ENCODE data around the gene TRABD2B.

The TRABD2B gene

GRCh38 chr1:48028218-48029069 lies 31.3 kb upstream of the TRABD2B start:
- Histone ChIP-seq H3K4me3 (ENCODE audit: insufficient read depth, low read length, poor library complexity, severe bottlenecking) (no peak overlapping the region), H3K9me3 (ENCODE audit: insufficient read depth, low read length) (no peaks in the 10 kb centered on the region), H2AFZ (ENCODE audit: low read depth, low read length, severe bottlenecking) (no peak overlapping the region), H3K27me3 (ENCODE audit: low read length) (no peaks in the 10 kb centered on the region), H3K9me2 (replicated peaks; ENCODE audit: insufficient read depth, low read length) (no peaks in the 10 kb centered on the region), H3K36me3 (ENCODE audit: low read length) (no peaks in the 10 kb centered on the region), H3K4me2 (ENCODE audit: low read depth, low read length, poor library complexity, severe bottlenecking) (no peak overlapping the region), H3F3A (ENCODE audit: insufficient read depth) (no peaks in the 10 kb centered on the region), H3K79me2 (ENCODE audit: insufficient read depth, low read length) (no peaks in the 10 kb centered on the region), H3K27ac (ENCODE audit: low read depth, low read length) (no peak overlapping the region), H4K20me1 (ENCODE audit: low read depth, low read length) (no peaks in the 10 kb centered on the region), H3K9ac (ENCODE audit: low read length) (no peak overlapping the region)
- TF ChIP-seq, protein P1, sequence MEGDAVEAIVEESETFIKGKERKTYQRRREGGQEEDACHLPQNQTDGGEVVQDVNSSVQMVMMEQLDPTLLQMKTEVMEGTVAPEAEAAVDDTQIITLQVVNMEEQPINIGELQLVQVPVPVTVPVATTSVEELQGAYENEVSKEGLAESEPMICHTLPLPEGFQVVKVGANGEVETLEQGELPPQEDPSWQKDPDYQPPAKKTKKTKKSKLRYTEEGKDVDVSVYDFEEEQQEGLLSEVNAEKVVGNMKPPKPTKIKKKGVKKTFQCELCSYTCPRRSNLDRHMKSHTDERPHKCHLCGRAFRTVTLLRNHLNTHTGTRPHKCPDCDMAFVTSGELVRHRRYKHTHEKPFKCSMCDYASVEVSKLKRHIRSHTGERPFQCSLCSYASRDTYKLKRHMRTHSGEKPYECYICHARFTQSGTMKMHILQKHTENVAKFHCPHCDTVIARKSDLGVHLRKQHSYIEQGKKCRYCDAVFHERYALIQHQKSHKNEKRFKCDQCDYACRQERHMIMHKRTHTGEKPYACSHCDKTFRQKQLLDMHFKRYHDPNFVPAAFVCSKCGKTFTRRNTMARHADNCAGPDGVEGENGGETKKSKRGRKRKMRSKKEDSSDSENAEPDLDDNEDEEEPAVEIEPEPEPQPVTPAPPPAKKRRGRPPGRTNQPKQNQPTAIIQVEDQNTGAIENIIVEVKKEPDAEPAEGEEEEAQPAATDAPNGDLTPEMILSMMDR (IDR thresholded peaks at IDR 0.05; ENCODE audit: insufficient read depth, low read length, poor library complexity, severe bottlenecking), result no peak
- no peak for TF ChIP-seq EZH2phosphoT487 (conservative IDR thresholded peaks at IDR 0.05; ENCODE audit: low read length)

DNA sequence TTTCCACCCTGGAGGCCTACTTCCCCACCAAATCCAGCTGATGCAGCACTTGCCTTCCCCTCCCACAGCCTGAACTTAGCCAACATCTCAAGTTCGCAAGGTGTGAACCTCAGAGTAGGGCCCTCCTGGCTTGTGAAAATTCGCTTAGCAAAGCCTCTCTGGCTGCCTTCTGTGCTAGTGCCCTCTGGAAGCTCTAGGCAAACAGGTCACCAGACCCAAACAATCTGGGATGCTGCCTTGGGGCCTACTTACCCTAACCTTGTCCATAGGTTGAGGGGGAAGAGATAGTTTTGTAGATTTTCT lies 30.3 kb upstream of the TRABD2B start:
- Histone ChIP-seq H3K4me3 (ENCODE audit: insufficient read depth, low read length, poor library complexity, severe bottlenecking) (no peak overlapping the region), H3F3A (ENCODE audit: insufficient read depth) (no peaks in the 10 kb centered on the region), H2AFZ (ENCODE audit: low read depth, low read length, severe bottlenecking) (no peak overlapping the region), H3K27me3 (ENCODE audit: low read length) (no peaks in the 10 kb centered on the region), H4K20me1 (ENCODE audit: low read depth, low read length) (no peaks in the 10 kb centered on the region), H3K4me2 (ENCODE audit: low read depth, low read length, poor library complexity, severe bottlenecking) (no peak overlapping the region), H3K9me2 (replicated peaks; ENCODE audit: insufficient read depth, low read length) (no peaks in the 10 kb centered on the region), H3K27ac (ENCODE audit: low read depth, low read length) (no peak overlapping the region), H3K9ac (ENCODE audit: low read length) (no peak overlapping the region), H3K79me2 (ENCODE audit: insufficient read depth, low read length) (no peaks in the 10 kb centered on the region), H3K36me3 (ENCODE audit: low read length) (no peaks in the 10 kb centered on the region), H3K9me3 (ENCODE audit: insufficient read depth, low read length) (no peaks in the 10 kb centered on the region)
- TF ChIP-seq, protein P1 (IDR thresholded peaks at IDR 0.05; ENCODE audit: insufficient read depth, low read length, poor library complexity, severe bottlenecking), result no peak
- TF ChIP-seq EZH2phosphoT487 (conservative IDR thresholded peaks at IDR 0.05; ENCODE audit: low read length), result no peak

- Histone ChIP-seq H2AFZ (ENCODE audit: low read depth, low read length, severe bottlenecking) (no peak overlapping the region), H3K4me3 (ENCODE audit: insufficient read depth, low read length, poor library complexity, severe bottlenecking) (no peak overlapping the region), H3K9ac (ENCODE audit: low read length) (no peak overlapping the region), H3K9me2 (replicated peaks; ENCODE audit: insufficient read depth, low read length) (no peaks in the 10 kb centered on the region), H3K27me3 (ENCODE audit: low read length) (no peaks in the 10 kb centered on the region), H3K79me2 (ENCODE audit: insufficient read depth, low read length) (no peaks in the 10 kb centered on the region), H3K36me3 (ENCODE audit: low read length) (no peaks in the 10 kb centered on the region), H3K9me3 (ENCODE audit: insufficient read depth, low read length) (no peaks in the 10 kb centered on the region), H3K4me2 (ENCODE audit: low read depth, low read length, poor library complexity, severe bottlenecking) (no peak overlapping the region), H4K20me1 (ENCODE audit: low read depth, low read length) (no peaks in the 10 kb centered on the region), H3F3A (ENCODE audit: insufficient read depth) (no peaks in the 10 kb centered on the region), H3K27ac (ENCODE audit: low read depth, low read length) (no peak overlapping the region)
- TF ChIP-seq, protein P1 (IDR thresholded peaks at IDR 0.05; ENCODE audit: insufficient read depth, low read length, poor library complexity, severe bottlenecking), result no peak
- TF ChIP-seq EZH2phosphoT487 (conservative IDR thresholded peaks at IDR 0.05; ENCODE audit: low read length), result no peak
Measured at GRCh38 chr1:48026701-48027532, 29.7 kb upstream of the TRABD2B start.
